Activated naive CD8-positive, alpha-beta T cell treated with anti-CD3 and anti-CD28 coated beads, Interleukin-2, amount 50 U/mL, for 24 hours (primary cell): ENCODE measurements around the gene ARHGAP30.
A peak's percentile ranks its signal among the peaks of the same experiment; 100 is the strongest.

Source experiments
- ATAC-seq: fragments of 150-1000 bp; cut with Tn5 transposase; one replicate; pipeline ENCODE4 v1.10.0; 2021
- DNase-seq: peaks from one replicate; pipeline ENCODE4 v3.0.0; 2021
- H3K27ac Mint-ChIP-seq: one replicate; pipeline ENCODE4 v1.8.0; 2021; ENCODE audit warnings: mild to moderate bottlenecking, mixed read lengths
- H3K27me3 Mint-ChIP-seq: one replicate; pipeline ENCODE4 v1.8.0; 2021; ENCODE audit warnings: mixed read lengths
- H3K36me3 Mint-ChIP-seq: one replicate; pipeline ENCODE4 v1.8.0; 2021; ENCODE audit warnings: low read depth, mixed read lengths
- H3K4me1 Mint-ChIP-seq: one replicate; pipeline ENCODE4 v1.8.0; 2021; ENCODE audit warnings: mixed read lengths
- H3K4me3 Mint-ChIP-seq: one replicate; pipeline ENCODE4 v1.8.0; 2021; ENCODE audit warnings: mild to moderate bottlenecking, moderate library complexity, mixed read lengths
- H3K9me3 Mint-ChIP-seq: one replicate; pipeline ENCODE4 v1.8.0; 2021; ENCODE audit warnings: mixed read lengths

ARHGAP30 gene

GRCh38 chr1:161009602-161010211, 60.0 kb downstream of the ARHGAP30 start:
- no peak for ATAC-seq
- no peaks in the 10 kb centered on the region for H3K9me3 Mint-ChIP-seq
- H3K36me3 Mint-ChIP-seq = no peaks in the 10 kb centered on the region
- H3K4me3 Mint-ChIP-seq = no peak overlapping the region
- H3K27me3 Mint-ChIP-seq = no peaks in the 10 kb centered on the region
- no peak overlapping the region for H3K27ac Mint-ChIP-seq
- peaks cover 29% of the 10 kb centered on the region for H3K4me1 Mint-ChIP-seq
- no peak for DNase-seq

GRCh38 chr1:161008869-161009510, 60.7 kb downstream of the ARHGAP30 start:
- Mint-ChIP-seq H3K27ac (no peak overlapping the region), H3K9me3 (no peaks in the 10 kb centered on the region), H3K27me3 (no peaks in the 10 kb centered on the region), H3K4me1 (peaks cover 23% of the 10 kb centered on the region), H3K36me3 (no peaks in the 10 kb centered on the region), H3K4me3 (no peak overlapping the region)
- ATAC-seq (no peak), DNase-seq (no peak)

GRCh38 chr1:161007369-161007768, 62.3 kb downstream of the ARHGAP30 start:
- DNase-seq (no peak), ATAC-seq (no peak)
- Mint-ChIP-seq H3K36me3 (no peaks in the 10 kb centered on the region), H3K4me1 (peaks cover 10% of the 10 kb centered on the region), H3K27ac (no peak overlapping the region), H3K9me3 (no peaks in the 10 kb centered on the region), H3K27me3 (no peaks in the 10 kb centered on the region), H3K4me3 (no peak overlapping the region)

GRCh38 chr1:161006563-161006962, 63.1 kb downstream of the ARHGAP30 start:
- Mint-ChIP-seq H3K27me3 (no peaks in the 10 kb centered on the region), H3K4me1 (peaks cover 8% of the 10 kb centered on the region), H3K9me3 (no peaks in the 10 kb centered on the region), H3K4me3 (no peak overlapping the region), H3K27ac (no peak overlapping the region), H3K36me3 (no peaks in the 10 kb centered on the region)
- no peak for ATAC-seq
- no peak for DNase-seq

GRCh38 chr1:161001525-161001924, 68.2 kb downstream of the ARHGAP30 start:
- Mint-ChIP-seq H3K9me3 (no peaks in the 10 kb centered on the region), H3K27me3 (no peaks in the 10 kb centered on the region), H3K4me3 (no peak overlapping the region), H3K36me3 (peaks cover 5% of the 10 kb centered on the region), H3K27ac (no peak overlapping the region), H3K4me1 (peaks cover 12% of the 10 kb centered on the region)
- ATAC-seq (no peak), DNase-seq (no peak)

GRCh38 chr1:161000736-161001480, 68.8 kb downstream of the ARHGAP30 start:
- Mint-ChIP-seq H3K4me3 (no peak overlapping the region), H3K36me3 (peaks cover 5% of the 10 kb centered on the region), H3K27me3 (no peaks in the 10 kb centered on the region), H3K4me1 (peaks cover 18% of the 10 kb centered on the region), H3K27ac (no peak overlapping the region), H3K9me3 (no peaks in the 10 kb centered on the region)
- DNase-seq (no peak), ATAC-seq (no peak)

- ATAC-seq (no peak), DNase-seq (no peak)
- Mint-ChIP-seq H3K9me3 (no peaks in the 10 kb centered on the region), H3K4me1 (peaks cover 32% of the 10 kb centered on the region), H3K27me3 (no peaks in the 10 kb centered on the region), H3K4me3 (no peak overlapping the region), H3K36me3 (peaks cover 5% of the 10 kb centered on the region), H3K27ac (no peak overlapping the region)
Measured at GRCh38 chr1:160999376-160999775, 70.3 kb downstream of the ARHGAP30 start.

GRCh38 chr1:160997323-160998038, 72.2 kb downstream of the ARHGAP30 start:
- Mint-ChIP-seq H3K36me3 (peaks cover 5% of the 10 kb centered on the region), H3K27ac (peak overlapping the region; percentile 31), H3K4me1 (peaks cover 40% of the 10 kb centered on the region), H3K4me3 (no peak overlapping the region), H3K9me3 (no peaks in the 10 kb centered on the region), H3K27me3 (no peaks in the 10 kb centered on the region)
- DNase-seq = peak; percentile 49
- peak; percentile 58 for ATAC-seq
